Measurements from ENCODE around the gene NUP210L.

DNA sequence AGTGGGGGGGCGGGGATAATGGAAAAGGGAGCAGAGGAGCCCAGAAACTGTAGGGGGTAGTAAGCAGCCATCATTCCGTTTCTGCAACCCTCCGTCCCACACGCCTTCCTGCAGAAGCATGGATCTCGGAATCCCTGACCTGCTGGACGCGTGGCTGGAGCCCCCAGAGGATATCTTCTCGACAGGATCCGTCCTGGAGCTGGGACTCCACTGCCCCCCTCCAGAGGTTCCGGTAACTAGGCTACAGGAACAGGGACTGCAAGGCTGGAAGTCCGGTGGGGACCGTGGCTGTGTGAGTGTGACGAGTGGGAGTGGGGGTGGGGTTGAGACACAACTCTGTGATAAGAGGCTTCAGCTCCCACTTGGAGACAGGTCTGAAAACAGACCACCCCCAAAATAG, 186.5 kb downstream of the NUP210L start:
- TF ChIP-seq EZH2phosphoT487 (IDR thresholded peaks at IDR 0.05; ENCODE audit: insufficient read depth, low read depth): no peak
- TF ChIP-seq EZH2 (IDR thresholded peaks at IDR 0.05; ENCODE audit: insufficient read depth, poor library complexity, severe bottlenecking): no peak

Data from GM23248 (cell line).